Measurements from ENCODE around the gene CTNNAL1. TPM values are rescaled to one million over a fixed set of nuclear protein-coding genes. Genes with fewer than 3 reads are reported as not detected.

CTNNAL1 gene
- polyA plus RNA-seq, 1 donor (not counting 4 experiments of a cell fraction or from before 2014, with no cell fraction given): 112 TPM

GRCh38 chr9:108911820-108912219 is 101.5 kb downstream of the CTNNAL1 start:
- no peak for TF ChIP-seq EZH2 (IDR thresholded peaks at IDR 0.05; ENCODE audit: low read length)
- no peak for TF ChIP-seq CTCF (optimal IDR thresholded peaks at IDR 0.05 in 1 of 3, IDR thresholded peaks at IDR 0.05 in 1 of 3, conservative IDR thresholded peaks at IDR 0.05 in 1 of 3; ENCODE audit: extremely low read depth in 1 of 3, insufficient read depth in 2 of 3, low read length in 3 of 3)
- Histone ChIP-seq H3K4me2 (ENCODE audit: control insufficient read depth, extremely low read depth, insufficient read depth, low read depth, low read length) (no peak overlapping the region), H3K27ac (ENCODE audit: control insufficient read depth, insufficient read depth, low read length) (no peak overlapping the region), H4K20me1 (ENCODE audit: control insufficient read depth, extremely low read depth, insufficient read depth, low read length) (no peaks in the 10 kb centered on the region), H3K9ac (ENCODE audit: control insufficient read depth, extremely low read depth, insufficient read depth, low read length) (no peak overlapping the region), H3K79me2 (ENCODE audit: control insufficient read depth, insufficient read depth, low read length) (no peaks in the 10 kb centered on the region), H3K4me3 (ENCODE audit: control insufficient read depth in 2 of 3, extremely low read depth in 1 of 3, insufficient read depth in 2 of 3, low read depth in 1 of 3, low read length in 3 of 3) (no peak overlapping the region), H3K36me3 (ENCODE audit: control insufficient read depth in 2 of 2, extremely low read depth in 1 of 2, insufficient read depth in 2 of 2, low read length in 2 of 2) (peaks cover 23 to 43% of the 10 kb centered on the region in 2 experiments), H2AFZ (ENCODE audit: control insufficient read depth, low read length) (no peak overlapping the region), H3K4me1 (ENCODE audit: control insufficient read depth, extremely low read depth, insufficient read depth, low read length) (no peaks in the 10 kb centered on the region), H3K9me1 (ENCODE audit: control insufficient read depth, extremely low read depth, insufficient read depth, low read length) (no peaks in the 10 kb centered on the region), H3K27me3 (ENCODE audit: control insufficient read depth, extremely low read depth, insufficient read depth, low read length) (no peaks in the 10 kb centered on the region), H3K9me3 (ENCODE audit: control insufficient read depth, low read depth, low read length) (no peaks in the 10 kb centered on the region)
- no peak for FAIRE-seq
- no peak for DNase-seq (ENCODE audit: low read depth, low spot score)
- dilution Hi-C loops (cut with MboI; ENCODE audit: extremely low pct_ligation_motif_present, low sequenced_read_pairs): no loop called here

GRCh38 chr9:108910914-108911313 is 102.4 kb downstream of the CTNNAL1 start:
- Histone ChIP-seq H3K27ac (ENCODE audit: control insufficient read depth, insufficient read depth, low read length) (no peak overlapping the region), H3K4me1 (ENCODE audit: control insufficient read depth, extremely low read depth, insufficient read depth, low read length) (no peaks in the 10 kb centered on the region), H3K9ac (ENCODE audit: control insufficient read depth, extremely low read depth, insufficient read depth, low read length) (no peak overlapping the region), H3K9me3 (ENCODE audit: control insufficient read depth, low read depth, low read length) (no peaks in the 10 kb centered on the region), H3K27me3 (ENCODE audit: control insufficient read depth, extremely low read depth, insufficient read depth, low read length) (no peaks in the 10 kb centered on the region), H2AFZ (ENCODE audit: control insufficient read depth, low read length) (no peak overlapping the region), H3K4me2 (ENCODE audit: control insufficient read depth, extremely low read depth, insufficient read depth, low read depth, low read length) (no peak overlapping the region), H3K4me3 (ENCODE audit: control insufficient read depth in 2 of 3, extremely low read depth in 1 of 3, insufficient read depth in 2 of 3, low read depth in 1 of 3, low read length in 3 of 3) (no peak overlapping the region), H3K9me1 (ENCODE audit: control insufficient read depth, extremely low read depth, insufficient read depth, low read length) (no peaks in the 10 kb centered on the region), H3K79me2 (ENCODE audit: control insufficient read depth, insufficient read depth, low read length) (no peaks in the 10 kb centered on the region), H3K36me3 (ENCODE audit: control insufficient read depth in 2 of 2, extremely low read depth in 1 of 2, insufficient read depth in 2 of 2, low read length in 2 of 2) (peaks cover 25 to 39% of the 10 kb centered on the region in 2 experiments), H4K20me1 (ENCODE audit: control insufficient read depth, extremely low read depth, insufficient read depth, low read length) (no peaks in the 10 kb centered on the region)
- dilution Hi-C loops (cut with MboI; ENCODE audit: extremely low pct_ligation_motif_present, low sequenced_read_pairs): no loop called here
- TF ChIP-seq CTCF (optimal IDR thresholded peaks at IDR 0.05 in 1 of 3, IDR thresholded peaks at IDR 0.05 in 1 of 3, conservative IDR thresholded peaks at IDR 0.05 in 1 of 3; ENCODE audit: extremely low read depth in 1 of 3, insufficient read depth in 2 of 3, low read length in 3 of 3) (no peak), EZH2 (IDR thresholded peaks at IDR 0.05; ENCODE audit: low read length) (no peak)
- DNase-seq (ENCODE audit: low read depth, low spot score): no peak
- no peak for FAIRE-seq
